Astrocyte (in vitro differentiated cells and primary cell): ENCODE results near the gene SGCB. TPM values are rescaled to one million over a fixed set of nuclear protein-coding genes. Genes with fewer than 3 reads are reported as not detected.

Source experiments
- DNase-seq: peaks from one replicate; pipeline ENCODE4 v3.0.0-alpha.2; 2010; ENCODE audit warnings: low read depth
- FAIRE-seq: peaks from 2 replicates; lab custom pipeline; 2011; peaks lifted over from hg19 to GRCh38; lab: Jason Lieb, UNC
- H2AFZ ChIP-seq: 2 replicates; pipeline ENCODE4 v1.6.0; 2012; ENCODE audit warnings: low read depth, low read length, inconsistent platforms
- H3K27ac ChIP-seq: 2 replicates; pipeline ENCODE4 v1.5.1; 2011; ENCODE audit warnings: low read depth, low read length, inconsistent platforms
- H3K27me3 ChIP-seq: 2 replicates; pipeline ENCODE4 v1.6.0; 2011; ENCODE audit warnings: low read length, inconsistent platforms; ENCODE audit not compliant: insufficient read depth
- H3K36me3 ChIP-seq: 2 replicates; pipeline ENCODE4 v1.5.1; 2011; ENCODE audit warnings: low read length, inconsistent platforms; ENCODE audit not compliant: insufficient read depth
- H3K4me1 ChIP-seq: 2 replicates; pipeline ENCODE4 v1.5.1; 2011; ENCODE audit warnings: low read length, inconsistent platforms; ENCODE audit not compliant: insufficient read depth
- H3K4me2 ChIP-seq: 2 replicates; pipeline ENCODE4 v1.6.0; 2012; ENCODE audit warnings: low read length, inconsistent platforms
- H3K4me3 ChIP-seq: 2 replicates; pipeline ENCODE4 v1.5.1; 2011; ENCODE audit warnings: low read depth, mild to moderate bottlenecking, low read length, inconsistent platforms; ENCODE audit not compliant: insufficient read depth
- H3K79me2 ChIP-seq: 2 replicates; pipeline ENCODE4 v1.6.0; 2012; ENCODE audit warnings: mild to moderate bottlenecking, low read length, inconsistent platforms; ENCODE audit not compliant: insufficient read depth
- H3K9ac ChIP-seq: 2 replicates; pipeline ENCODE4 v1.6.0; 2012; ENCODE audit warnings: mild to moderate bottlenecking, low read length, inconsistent platforms
- H3K9me3 ChIP-seq: 2 replicates; pipeline ENCODE4 v1.5.1; 2012; ENCODE audit warnings: low read depth, mild to moderate bottlenecking, low read length, inconsistent platforms; ENCODE audit not compliant: insufficient read depth
- H4K20me1 ChIP-seq: 2 replicates; pipeline ENCODE4 v1.6.0; 2012; ENCODE audit warnings: low read length, inconsistent platforms; ENCODE audit not compliant: insufficient read depth
- H3K27ac Mint-ChIP-seq: one replicate; pipeline ENCODE4 v1.8.0; 2021; ENCODE audit warnings: mild to moderate bottlenecking, mixed read lengths; ENCODE audit not compliant: unreplicated experiment
- H3K27me3 Mint-ChIP-seq: one replicate; pipeline ENCODE4 v1.8.0; 2021; ENCODE audit warnings: low read depth, mixed read lengths; ENCODE audit not compliant: unreplicated experiment
- H3K36me3 Mint-ChIP-seq: one replicate; pipeline ENCODE4 v1.8.0; 2021; ENCODE audit warnings: low read depth, mixed read lengths; ENCODE audit not compliant: unreplicated experiment
- H3K4me1 Mint-ChIP-seq: one replicate; pipeline ENCODE4 v1.8.0; 2021; ENCODE audit warnings: low read depth, mixed read lengths; ENCODE audit not compliant: unreplicated experiment
- H3K4me3 Mint-ChIP-seq: one replicate; pipeline ENCODE4 v1.8.0; 2021; ENCODE audit warnings: mild to moderate bottlenecking, moderate library complexity, mixed read lengths; ENCODE audit not compliant: unreplicated experiment
- H3K9me3 Mint-ChIP-seq: one replicate; pipeline ENCODE4 v1.8.0; 2021; ENCODE audit warnings: mild to moderate bottlenecking, mixed read lengths; ENCODE audit not compliant: unreplicated experiment
- EZH2 ChIP-seq: IDR thresholded peaks from 2 replicates; pipeline ENCODE4 v1.6.1; 2012; ENCODE audit warnings: mild to moderate bottlenecking, low read length, inconsistent platforms; ENCODE audit not compliant: insufficient read depth
- total RNA-seq: library from RNA; stranded (reverse); gene quantifications from 2 replicates; pipeline ENCODE4 v1.2.1, GENCODE V29; 2021
- TF ChIP-seq, protein P1 (sequence below): IDR thresholded peaks from 2 replicates; pipeline ENCODE4 v1.5.1; 2011; ENCODE audit warnings: low read depth, mild to moderate bottlenecking, inconsistent platforms, low read length, moderate library complexity; ENCODE audit not compliant: insufficient read depth

Gene SGCB
- total RNA-seq, 1 donor from 2014 or later, result 75.6 TPM

DNA sequence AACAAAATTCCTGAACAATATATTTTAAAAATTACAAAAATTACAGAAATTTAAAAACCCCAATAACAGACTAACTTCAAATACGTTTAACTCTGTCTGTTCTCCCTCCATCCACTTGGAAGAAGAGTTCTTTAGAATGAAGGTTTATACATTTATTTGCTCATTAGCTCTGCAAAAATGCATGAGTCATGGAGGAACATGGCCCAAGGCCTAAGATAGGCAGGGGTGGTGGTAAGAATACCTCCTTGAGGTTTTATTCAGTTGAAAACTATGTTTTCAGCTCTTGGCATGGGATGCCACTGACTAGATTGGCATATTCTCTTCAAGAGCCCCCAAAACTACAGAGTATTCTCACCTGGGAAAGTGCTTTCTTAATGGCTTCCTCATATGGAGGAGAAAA lies 9.1 kb downstream of the SGCB start:
- H3K27me3 ChIP-seq, result no peaks in the 10 kb centered on the region
- no peak for TF ChIP-seq EZH2
- TF ChIP-seq, protein P1, sequence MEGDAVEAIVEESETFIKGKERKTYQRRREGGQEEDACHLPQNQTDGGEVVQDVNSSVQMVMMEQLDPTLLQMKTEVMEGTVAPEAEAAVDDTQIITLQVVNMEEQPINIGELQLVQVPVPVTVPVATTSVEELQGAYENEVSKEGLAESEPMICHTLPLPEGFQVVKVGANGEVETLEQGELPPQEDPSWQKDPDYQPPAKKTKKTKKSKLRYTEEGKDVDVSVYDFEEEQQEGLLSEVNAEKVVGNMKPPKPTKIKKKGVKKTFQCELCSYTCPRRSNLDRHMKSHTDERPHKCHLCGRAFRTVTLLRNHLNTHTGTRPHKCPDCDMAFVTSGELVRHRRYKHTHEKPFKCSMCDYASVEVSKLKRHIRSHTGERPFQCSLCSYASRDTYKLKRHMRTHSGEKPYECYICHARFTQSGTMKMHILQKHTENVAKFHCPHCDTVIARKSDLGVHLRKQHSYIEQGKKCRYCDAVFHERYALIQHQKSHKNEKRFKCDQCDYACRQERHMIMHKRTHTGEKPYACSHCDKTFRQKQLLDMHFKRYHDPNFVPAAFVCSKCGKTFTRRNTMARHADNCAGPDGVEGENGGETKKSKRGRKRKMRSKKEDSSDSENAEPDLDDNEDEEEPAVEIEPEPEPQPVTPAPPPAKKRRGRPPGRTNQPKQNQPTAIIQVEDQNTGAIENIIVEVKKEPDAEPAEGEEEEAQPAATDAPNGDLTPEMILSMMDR, result no peak
- peaks cover 6% of the 10 kb centered on the region for H3K4me1 ChIP-seq
- peaks cover 26% of the 10 kb centered on the region for H3K79me2 ChIP-seq
- no peak overlapping the region for H2AFZ ChIP-seq
- H3K9me3 ChIP-seq, result no peaks in the 10 kb centered on the region
- H3K4me2 ChIP-seq, result no peak overlapping the region
- no peak overlapping the region for H3K9ac ChIP-seq
- peaks cover 15% of the 10 kb centered on the region for H3K36me3 ChIP-seq
- H3K4me3 ChIP-seq, result no peak overlapping the region
- Mint-ChIP-seq H3K9me3 (no peaks in the 10 kb centered on the region), H3K4me1 (peaks cover 16% of the 10 kb centered on the region), H3K27me3 (no peaks in the 10 kb centered on the region), H3K27ac (no peak overlapping the region), H3K4me3 (no peak overlapping the region), H3K36me3 (peaks cover 8% of the 10 kb centered on the region)
- DNase-seq (peak; percentile 78), FAIRE-seq (peak; percentile 80)
- no peak overlapping the region for H3K27ac ChIP-seq
- peaks cover 24% of the 10 kb centered on the region for H4K20me1 ChIP-seq

DNA sequence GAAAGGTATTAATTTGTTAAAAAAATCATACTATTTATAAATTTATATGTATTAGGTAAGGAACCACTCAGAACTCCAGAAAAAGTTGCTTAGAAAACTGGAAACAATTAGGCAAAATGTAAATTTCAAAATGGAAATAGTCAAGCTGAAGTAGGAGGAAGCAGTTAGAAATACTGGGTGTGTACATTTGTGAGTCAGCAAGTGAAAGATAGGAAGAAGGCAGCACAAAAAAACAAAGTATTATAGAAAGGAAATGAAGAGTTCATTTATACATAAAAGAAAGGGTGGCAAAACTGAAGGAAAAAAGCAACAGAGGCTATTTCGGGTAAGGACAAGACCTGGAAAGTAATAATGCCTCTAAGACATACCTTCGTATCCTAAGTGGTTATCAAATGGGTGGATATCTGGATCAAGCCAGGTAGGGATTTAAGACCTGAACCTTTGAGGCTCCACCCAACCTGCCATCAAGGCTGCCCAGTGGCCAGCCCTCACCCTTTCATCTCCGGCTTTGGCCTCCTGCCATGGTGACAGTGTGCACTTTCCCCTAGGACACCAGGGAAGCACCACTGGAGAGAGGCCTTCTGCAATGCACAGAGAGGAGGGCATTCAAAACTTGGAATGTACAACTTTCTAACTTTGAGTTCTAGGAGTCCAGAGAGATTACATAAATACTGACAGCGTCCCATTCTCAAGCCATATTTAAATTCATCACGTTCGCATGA lies 18.0 kb downstream of the SGCB start, which contains the start of gene LRRC66:
Gene LRRC66, minus strand, starts transcription at position 428 of the 722 bp plus-strand sequence. CDS start 2,750 bp downstream, outside the sequence.
- no peak within 1 kb of the TSS for H3K4me3 ChIP-seq
- TF ChIP-seq EZH2, result no peak
- TF ChIP-seq, protein P1, result no peak
- FAIRE-seq (no peak), DNase-seq (no peak)
- no peaks in the 10 kb centered on the region for H3K9me3 Mint-ChIP-seq
- no peak within 1 kb of the TSS for H3K27ac ChIP-seq
- no peaks in the 10 kb centered on the region for H3K27me3 ChIP-seq
- no peak within 1 kb of the TSS for H3K4me2 ChIP-seq
- H3K9ac ChIP-seq, result no peak within 1 kb of the TSS
- no peaks in the 10 kb centered on the region for H3K36me3 Mint-ChIP-seq
- H3K4me3 Mint-ChIP-seq, result no peak within 1 kb of the TSS
- H3K27ac Mint-ChIP-seq, result no peak within 1 kb of the TSS
- H3K9me3 ChIP-seq, result no peaks in the 10 kb centered on the region
- H3K36me3 ChIP-seq, result peaks cover 15% of the 10 kb centered on the region
- no peaks in the 10 kb centered on the region for H3K79me2 ChIP-seq
- peaks cover under 1% of the 10 kb centered on the region for H4K20me1 ChIP-seq
- no peaks in the 10 kb centered on the region for H3K4me1 Mint-ChIP-seq
- no peak within 1 kb of the TSS for H2AFZ ChIP-seq
- H3K27me3 Mint-ChIP-seq, result no peaks in the 10 kb centered on the region
- no peaks in the 10 kb centered on the region for H3K4me1 ChIP-seq

DNA sequence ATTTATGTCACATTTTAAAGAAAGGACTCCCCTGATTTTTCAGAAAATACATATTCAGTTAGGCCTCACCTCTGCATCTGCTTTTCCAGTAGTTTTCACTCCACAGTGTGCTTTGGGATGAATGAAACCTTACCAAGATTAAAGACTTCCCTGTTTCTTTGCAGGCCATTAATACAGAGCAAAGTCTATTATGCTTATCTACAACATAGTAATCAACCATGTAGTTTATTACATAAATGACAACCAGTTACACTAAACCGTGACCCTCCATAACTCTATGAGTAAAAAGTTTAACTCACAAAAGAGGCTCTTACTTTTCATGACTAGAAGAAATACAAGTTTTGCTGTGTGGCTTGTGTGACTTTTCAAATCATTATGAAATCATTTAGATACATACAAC lies 20.3 kb downstream of the SGCB start:
- H3K9me3 ChIP-seq, result no peaks in the 10 kb centered on the region
- H3K4me1 ChIP-seq, result no peaks in the 10 kb centered on the region
- H3K9ac ChIP-seq, result no peak overlapping the region
- H4K20me1 ChIP-seq, result no peaks in the 10 kb centered on the region
- DNase-seq (no peak), FAIRE-seq (no peak)
- H3K27ac ChIP-seq, result no peak overlapping the region
- Mint-ChIP-seq H3K4me3 (no peak overlapping the region), H3K9me3 (no peaks in the 10 kb centered on the region), H3K27ac (no peak overlapping the region), H3K27me3 (no peaks in the 10 kb centered on the region), H3K36me3 (no peaks in the 10 kb centered on the region), H3K4me1 (no peaks in the 10 kb centered on the region)
- TF ChIP-seq, protein P1, result no peak
- no peak for TF ChIP-seq EZH2
- H3K4me2 ChIP-seq, result no peak overlapping the region
- H3K36me3 ChIP-seq, result peaks cover 6% of the 10 kb centered on the region
- no peaks in the 10 kb centered on the region for H3K27me3 ChIP-seq
- no peak overlapping the region for H3K4me3 ChIP-seq
- no peak overlapping the region for H2AFZ ChIP-seq
- no peaks in the 10 kb centered on the region for H3K79me2 ChIP-seq
